DMS 273 (cell line): ENCODE data around the gene FBXL20.
"Not testable (repeated sequence)": the region's sequence is repeated elsewhere in the genome, so short reads cannot be mapped to it uniquely, and the experiment has no call there.

Experiments
- DNase-seq: peaks from one replicate; lab custom pipeline; 2025; ENCODE audit not compliant: unreplicated experiment; lab: John Stamatoyannopoulos, UW

Gene FBXL20

GRCh38 chr17:39391448-39391847 lies 10.0 kb downstream of the FBXL20 start:
- DNase-seq = no peak

- DNase-seq = no peak
Observed at GRCh38 chr17:39385040-39385439, 16.4 kb downstream of the FBXL20 start.

- no peak for DNase-seq
Observed at GRCh38 chr17:39380144-39380543, 21.3 kb downstream of the FBXL20 start.

- DNase-seq = no peak
Observed at GRCh38 chr17:39376434-39376833, 25.0 kb downstream of the FBXL20 start.

- not testable (repeated sequence) for DNase-seq
Observed at GRCh38 chr17:39367805-39368204, 33.6 kb downstream of the FBXL20 start.

GRCh38 chr17:39365872-39366271 lies 35.6 kb downstream of the FBXL20 start:
- no peak for DNase-seq

GRCh38 chr17:39365242-39365641 lies 36.2 kb downstream of the FBXL20 start:
- no peak for DNase-seq

GRCh38 chr17:39364236-39365025 lies 37.0 kb downstream of the FBXL20 start:
- DNase-seq = no peak

GRCh38 chr17:39361064-39361463 lies 40.4 kb downstream of the FBXL20 start:
- DNase-seq = no peak

GRCh38 chr17:39360537-39360936 lies 40.9 kb downstream of the FBXL20 start:
- DNase-seq = no peak

- no peak for DNase-seq
Observed at GRCh38 chr17:39359994-39360393, 41.4 kb downstream of the FBXL20 start.

- DNase-seq = no peak
Observed at GRCh38 chr17:39357986-39358385, 43.4 kb downstream of the FBXL20 start.

- no peak for DNase-seq
Observed at GRCh38 chr17:39357488-39357887, 43.9 kb downstream of the FBXL20 start.

GRCh38 chr17:39352986-39353385 lies 48.4 kb downstream of the FBXL20 start:
- DNase-seq = no peak

GRCh38 chr17:39352511-39352910 lies 48.9 kb downstream of the FBXL20 start:
- no peak for DNase-seq

GRCh38 chr17:39351508-39351907 lies 49.9 kb downstream of the FBXL20 start:
- DNase-seq = no peak

- no peak for DNase-seq
Observed at GRCh38 chr17:39349246-39349645, 52.2 kb downstream of the FBXL20 start.

- DNase-seq = not testable (repeated sequence)
Observed at GRCh38 chr17:39346863-39347262, 54.6 kb downstream of the FBXL20 start.

- no peak for DNase-seq
Observed at GRCh38 chr17:39341541-39341940, 59.9 kb downstream of the FBXL20 start.

- no peak for DNase-seq
Observed at GRCh38 chr17:39340731-39341130, 60.7 kb downstream of the FBXL20 start.

GRCh38 chr17:39339272-39339671 lies 62.2 kb downstream of the FBXL20 start:
- no peak for DNase-seq

GRCh38 chr17:39337649-39338048 lies 63.8 kb downstream of the FBXL20 start:
- not testable (repeated sequence) for DNase-seq

GRCh38 chr17:39335704-39336223 lies 65.7 kb downstream of the FBXL20 start:
- no peak for DNase-seq
